A549 (cell line): Measurements from ENCODE around the gene TCERG1. TPM values are rescaled to one million over a fixed set of nuclear protein-coding genes. Genes with fewer than 3 reads are reported as not detected.

ENCODE experiments used
- ATAC-seq, 2 experiments: fragments of 200-7000 bp in 1 of 2; fragments of >200 bp in 1 of 2; cut with Nextera tagmentation in 1 of 2; cut with Tn5 transposase in 1 of 2; 3 replicates each; pipeline versions ENCODE4 v1.8.0 to v1.9.1; 2018 to 2020; ENCODE audit warnings: mild to moderate bottlenecking in 1 of 2, moderate library complexity in 1 of 2
- CTCF ChIA-PET: fragments of 300-600 bp; sonication (Branson Sonifier 250); formaldehyde crosslinking; extraction: SDS; loops from one replicate; lab custom pipeline; 2021; ENCODE audit warnings: antibody characterized with exemption, inconsistent platforms; lab: Yijun Ruan, JAX
- POLR2A ChIA-PET: fragments of 350-600 bp; formaldehyde crosslinking; extraction: SDS; loops from one replicate; lab custom pipeline; 2021; ENCODE audit warnings: antibody characterized with exemption, inconsistent platforms; lab: Yijun Ruan, JAX
- DNase-seq, 2 experiments: peaks; one replicate each; pipeline versions ENCODE4 v3.0.0 to v3.0.0-alpha.2; 2011 to 2016; ENCODE audit warnings: low read depth in 1 of 2, low spot score in 1 of 2
- FAIRE-seq: peaks from 2 replicates; lab custom pipeline; 2011; peaks lifted over from hg19 to GRCh38; lab: Jason Lieb, UNC
- H3K27ac ChIP-seq, 2 experiments: fragments of >200 bp; sonication (Bioruptor Twin); formaldehyde crosslinking; 3 replicates each; pipeline ENCODE4 v1.5.1; 2016 to 2017
- H3K4me1 ChIP-seq: fragments of >200 bp; sonication (Bioruptor Twin); formaldehyde crosslinking; 3 replicates; pipeline ENCODE4 v1.6.1; 2016
- H3K4me2 ChIP-seq: fragments of >200 bp; sonication (Bioruptor Twin); formaldehyde crosslinking; 3 replicates; pipeline ENCODE4 v1.6.1; 2016
- H3K4me3 ChIP-seq: fragments of >200 bp; sonication (Bioruptor Twin); formaldehyde crosslinking; 3 replicates; pipeline ENCODE4 v1.5.1; 2016
- H3K9me3 ChIP-seq: fragments of >200 bp; sonication (Bioruptor Twin); formaldehyde crosslinking; 3 replicates; pipeline ENCODE4 v1.6.1; 2016
- BHLHE40 ChIP-seq: IDR thresholded peaks from 2 replicates; pipeline ENCODE4 v1.6.1; 2012; ENCODE audit warnings: low read depth, low read length, inconsistent platforms
- CBX8 ChIP-seq: fragments of 200-600 bp; sonication (generic); IDR thresholded peaks from 2 replicates; pipeline ENCODE4 v1.6.1; 2016
- CEBPB ChIP-seq, 2 experiments: fragments of >200 bp in 1 of 2; sonication (Bioruptor Twin) in 1 of 2; formaldehyde crosslinking in 1 of 2; IDR thresholded peaks; 2 replicates each; pipeline ENCODE4 v1.6.1; 2012 to 2016
- CHD2 ChIP-seq: fragments of 150-350 bp; IDR thresholded peaks from 2 replicates; pipeline ENCODE4 v1.6.1; 2014; ENCODE audit warnings: low read length; ENCODE audit not compliant: partially characterized antibody
- CHD4 ChIP-seq: fragments of 200-600 bp; sonication (generic); IDR thresholded peaks from 2 replicates; pipeline ENCODE4 v1.6.1; 2016; ENCODE audit warnings: antibody characterized with exemption, mild to moderate bottlenecking, borderline replicate concordance
- EHF ChIP-seq: fragments of 250-450 bp; sonication (Bioruptor Pico); IDR thresholded peaks from 2 replicates; pipeline ENCODE4 v1.5.0; 2020; ENCODE audit warnings: mild to moderate bottlenecking
- ESRRA ChIP-seq: fragments of 150-350 bp; IDR thresholded peaks from 2 replicates; pipeline ENCODE4 v1.6.1; 2014; ENCODE audit warnings: mild to moderate bottlenecking, low read length, borderline replicate concordance
- FOXS1 ChIP-seq: fragments of 250-450 bp; sonication (Bioruptor Pico); IDR thresholded peaks from 2 replicates; pipeline ENCODE4 v1.5.0; 2020; ENCODE audit warnings: mild to moderate bottlenecking, moderate library complexity
- HEYL ChIP-seq: fragments of 250-450 bp; sonication (Bioruptor Pico); IDR thresholded peaks from 2 replicates; pipeline ENCODE4 v1.8.0; 2021; ENCODE audit warnings: mild to moderate bottlenecking, moderate library complexity
- HOXA7 ChIP-seq: fragments of 250-450 bp; sonication (Bioruptor Pico); IDR thresholded peaks from 2 replicates; pipeline ENCODE4 v1.5.0; 2020; ENCODE audit warnings: mild to moderate bottlenecking, moderate library complexity
- HOXB13 ChIP-seq: fragments of 250-450 bp; sonication (Bioruptor Pico); IDR thresholded peaks from 2 replicates; pipeline ENCODE4 v1.5.0; 2020; ENCODE audit warnings: low read depth, mild to moderate bottlenecking, moderate library complexity
- KDM1A ChIP-seq: fragments of 200-600 bp; sonication (generic); IDR thresholded peaks from 2 replicates; pipeline ENCODE4 v1.6.1; 2016; ENCODE audit warnings: low read depth, mild to moderate bottlenecking
- NR3C1 ChIP-seq: fragments of >200 bp; sonication (Bioruptor Twin); formaldehyde crosslinking; IDR thresholded peaks from 3 replicates; pipeline ENCODE4 v1.6.1; 2017
- TP53 ChIP-seq: fragments of 250-450 bp; sonication (Bioruptor Pico); IDR thresholded peaks from 2 replicates; pipeline ENCODE4 v1.5.0; 2021; ENCODE audit warnings: mild to moderate bottlenecking, moderate library complexity
- ZFP36 ChIP-seq: fragments of 450-650 bp; IDR thresholded peaks from 2 replicates; pipeline ENCODE4 v1.6.1; 2014; ENCODE audit warnings: borderline replicate concordance; ENCODE audit not compliant: partially characterized antibody
- WGBS: methylation state at CpG from one replicate; pipeline ENCODE4 v1.1.6; 2017; ENCODE audit errors: missing lambda C conversion rate; 5-methylcytosine and 5-hydroxymethylcytosine counted together
- polyA plus RNA-seq, 4 experiments: library from polyadenylated mRNA; depleted of rRNA in 3 of 4; stranded (reverse); fragments of >200 nt; fragmentation: RNase III in 1 of 4; extraction: RNeasy Plus Mini Kit Qiagen cat#74134 plus additional on column Dnase treatment in 1 of 4; gene quantifications; 2 replicates in 3 of 4; 3 replicates in 1 of 4; pipeline ENCODE4 v1.2.3, GENCODE V29; 2011 to 2017
- TF ChIP-seq, protein P1 (sequence below): fragments of 450-650 bp; IDR thresholded peaks from 2 replicates; pipeline ENCODE4 v1.6.1; 2014; ENCODE audit warnings: antibody characterized with exemption
- TF ChIP-seq, protein P2 (sequence below): fragments of >200 bp; sonication (Bioruptor Twin); formaldehyde crosslinking; IDR thresholded peaks from 3 replicates; pipeline ENCODE4 v1.5.1; 2016
- TF ChIP-seq, protein P3 (sequence below): fragments of 250-450 bp; sonication (Bioruptor Pico); IDR thresholded peaks from 2 replicates; pipeline ENCODE4 v1.5.0; 2020; ENCODE audit warnings: low read depth, mild to moderate bottlenecking, moderate library complexity

The TCERG1 gene
- polyA plus RNA-seq, 2 of the 4 experiments (the other 2 are of a cell fraction) = 49.1 to 73.8 TPM

DNA sequence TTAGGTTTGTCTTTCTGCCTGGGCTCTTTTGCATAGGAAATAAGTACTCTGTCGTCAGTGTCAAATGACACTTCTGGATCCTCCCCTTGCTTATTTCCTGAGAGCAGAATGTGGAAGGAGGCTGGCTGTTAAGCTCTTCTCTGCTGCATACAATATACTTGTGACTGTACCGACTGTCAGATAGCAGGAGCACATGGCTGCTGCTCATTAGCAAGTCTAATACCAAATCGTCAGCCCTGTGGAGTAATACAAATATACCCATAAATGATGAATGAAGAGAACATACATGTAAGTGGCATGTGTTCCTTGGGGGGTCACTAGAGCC lies 69.0 kb downstream of the TCERG1 start, which contains the start of gene GPR151:
TSS of gene GPR151 (minus strand) at position 40 of the 325 bp plus-strand sequence. CDS start 77 bp downstream, outside the sequence.
- Histone ChIP-seq H3K9me3 (no peaks in the 10 kb centered on the region), H3K4me2 (no peak within 1 kb of the TSS), H3K4me3 (no peak within 1 kb of the TSS), H3K4me1 (no peaks in the 10 kb centered on the region), H3K27ac (no peak within 1 kb of the TSS)
- FAIRE-seq (no peak), DNase-seq (no peak), ATAC-seq (peak; percentile 53 to 55; a peak in 4 of 6 replicates)
- POLR2A ChIA-PET = no interaction called here
- TF ChIP-seq, protein P1, sequence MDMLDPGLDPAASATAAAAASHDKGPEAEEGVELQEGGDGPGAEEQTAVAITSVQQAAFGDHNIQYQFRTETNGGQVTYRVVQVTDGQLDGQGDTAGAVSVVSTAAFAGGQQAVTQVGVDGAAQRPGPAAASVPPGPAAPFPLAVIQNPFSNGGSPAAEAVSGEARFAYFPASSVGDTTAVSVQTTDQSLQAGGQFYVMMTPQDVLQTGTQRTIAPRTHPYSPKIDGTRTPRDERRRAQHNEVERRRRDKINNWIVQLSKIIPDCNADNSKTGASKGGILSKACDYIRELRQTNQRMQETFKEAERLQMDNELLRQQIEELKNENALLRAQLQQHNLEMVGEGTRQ = no peak
- TF ChIP-seq TP53 (CRISPR knock-in tag) (no peak), CEBPB (IDR thresholded peaks at IDR 0.05) (no peak)
- WGBS = 62% methylated on average over 3 of the region's 3 CpGs
- CTCF ChIA-PET = no interaction called here

DNA sequence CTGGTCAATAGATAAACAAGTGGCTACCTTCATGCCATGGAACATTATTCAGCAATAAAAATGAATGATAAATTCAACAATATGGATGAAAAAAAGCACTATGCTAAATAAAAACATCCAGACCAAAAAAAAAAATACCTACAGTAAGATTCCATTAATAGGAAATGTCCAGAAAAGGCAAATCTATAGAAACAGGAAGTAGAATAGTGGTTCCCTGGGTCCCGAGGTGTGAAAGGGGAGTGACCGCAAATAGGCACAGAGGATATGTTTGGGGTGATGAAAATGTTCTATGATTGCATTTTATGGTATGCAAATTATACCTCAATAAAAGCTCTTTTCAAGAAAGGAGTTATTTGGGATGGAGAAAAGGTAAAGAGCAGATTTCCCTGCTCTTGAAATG lies 72.4 kb downstream of the TCERG1 start:
- Histone ChIP-seq H3K4me2 (no peak overlapping the region), H3K4me1 (no peaks in the 10 kb centered on the region), H3K9me3 (no peaks in the 10 kb centered on the region), H3K27ac (no peak overlapping the region), H3K4me3 (no peak overlapping the region)
- CTCF ChIA-PET = interaction anchor here (2.2 to 2.9 kb wide), 2 partner anchors 13 to 23 kb away, joined by 11 to 29 read pairs; no protein-coding TSS in a partner anchor
- no peak for TF ChIP-seq HEYL (CRISPR knock-in tag)
- no peak for TF ChIP-seq FOXS1
- no peak for TF ChIP-seq CHD2
- TF ChIP-seq, protein P2, sequence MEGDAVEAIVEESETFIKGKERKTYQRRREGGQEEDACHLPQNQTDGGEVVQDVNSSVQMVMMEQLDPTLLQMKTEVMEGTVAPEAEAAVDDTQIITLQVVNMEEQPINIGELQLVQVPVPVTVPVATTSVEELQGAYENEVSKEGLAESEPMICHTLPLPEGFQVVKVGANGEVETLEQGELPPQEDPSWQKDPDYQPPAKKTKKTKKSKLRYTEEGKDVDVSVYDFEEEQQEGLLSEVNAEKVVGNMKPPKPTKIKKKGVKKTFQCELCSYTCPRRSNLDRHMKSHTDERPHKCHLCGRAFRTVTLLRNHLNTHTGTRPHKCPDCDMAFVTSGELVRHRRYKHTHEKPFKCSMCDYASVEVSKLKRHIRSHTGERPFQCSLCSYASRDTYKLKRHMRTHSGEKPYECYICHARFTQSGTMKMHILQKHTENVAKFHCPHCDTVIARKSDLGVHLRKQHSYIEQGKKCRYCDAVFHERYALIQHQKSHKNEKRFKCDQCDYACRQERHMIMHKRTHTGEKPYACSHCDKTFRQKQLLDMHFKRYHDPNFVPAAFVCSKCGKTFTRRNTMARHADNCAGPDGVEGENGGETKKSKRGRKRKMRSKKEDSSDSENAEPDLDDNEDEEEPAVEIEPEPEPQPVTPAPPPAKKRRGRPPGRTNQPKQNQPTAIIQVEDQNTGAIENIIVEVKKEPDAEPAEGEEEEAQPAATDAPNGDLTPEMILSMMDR = no peak
- TF ChIP-seq HOXB13 (CRISPR knock-in tag) = no peak
- TF ChIP-seq, protein P3, sequence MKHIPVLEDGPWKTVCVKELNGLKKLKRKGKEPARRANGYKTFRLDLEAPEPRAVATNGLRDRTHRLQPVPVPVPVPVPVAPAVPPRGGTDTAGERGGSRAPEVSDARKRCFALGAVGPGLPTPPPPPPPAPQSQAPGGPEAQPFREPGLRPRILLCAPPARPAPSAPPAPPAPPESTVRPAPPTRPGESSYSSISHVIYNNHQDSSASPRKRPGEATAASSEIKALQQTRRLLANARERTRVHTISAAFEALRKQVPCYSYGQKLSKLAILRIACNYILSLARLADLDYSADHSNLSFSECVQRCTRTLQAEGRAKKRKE (CRISPR knock-in tag) = no peak
- no peak for TF ChIP-seq HOXA7 (CRISPR knock-in tag)
- TF ChIP-seq CHD4 = no peak
- TF ChIP-seq ESRRA = no peak
- TF ChIP-seq KDM1A = no peak
- TF ChIP-seq CEBPB (IDR thresholded peaks at IDR 0.05) = no peak
- no peak for TF ChIP-seq CBX8
- no peak for TF ChIP-seq BHLHE40
- FAIRE-seq (no peak), DNase-seq (no peak), ATAC-seq (no peak)
- POLR2A ChIA-PET = no interaction called here
- WGBS = 64% methylated on average over 2 of the region's 2 CpGs

DNA sequence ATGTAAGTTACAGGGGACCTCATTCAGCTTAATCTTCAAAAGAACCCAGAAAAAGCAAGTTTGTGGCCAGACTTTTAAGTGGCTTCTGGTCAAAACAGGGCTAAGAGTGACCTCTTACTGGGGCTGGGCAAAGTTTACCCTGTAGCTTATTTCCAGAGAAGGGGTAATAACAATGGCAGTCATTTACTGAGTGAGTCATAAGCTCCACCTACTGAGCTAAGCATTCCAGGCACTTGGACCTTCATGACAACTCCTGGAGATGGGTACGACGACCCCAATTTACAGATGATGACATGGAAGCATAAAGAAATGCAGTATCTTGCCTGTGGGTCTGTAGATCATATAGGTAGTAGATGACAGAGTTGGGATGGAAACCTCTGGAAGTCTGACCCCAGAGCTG lies 73.6 kb downstream of the TCERG1 start:
- Histone ChIP-seq H3K4me2 (no peak overlapping the region), H3K27ac (no peak overlapping the region), H3K9me3 (no peaks in the 10 kb centered on the region), H3K4me1 (no peaks in the 10 kb centered on the region), H3K4me3 (no peak overlapping the region)
- ATAC-seq (no peak; a peak in 1 of 6 replicates), FAIRE-seq (no peak), DNase-seq (peak in 1 of 2 experiments; percentile 9)
- WGBS = 28% methylated on average over 2 of the region's 2 CpGs
- no peak for TF ChIP-seq EHF (CRISPR knock-in tag)
- TF ChIP-seq BHLHE40 = no peak
- no peak for TF ChIP-seq FOXS1
- TF ChIP-seq TP53 (CRISPR knock-in tag) = no peak
- TF ChIP-seq ZFP36 = no peak
- no peak for TF ChIP-seq NR3C1
- CTCF ChIA-PET = interaction anchor here (1.2 to 2.9 kb wide), 4 partner anchors 10 to 445 kb away, joined by 3 to 29 read pairs (median 8); no protein-coding TSS in a partner anchor
- POLR2A ChIA-PET = no interaction called here
